MM.1S (cell line): ENCODE results near the gene UQCC2.

ENCODE experiments used
- CTCF ChIP-seq: fragments of 300-600 bp; sonication (generic); IDR thresholded peaks from 2 replicates; pipeline ENCODE4 v1.5.1; 2016; ENCODE audit warnings: antibody characterized with exemption, low read length, mixed read lengths
- EZH2phosphoT487 ChIP-seq: fragments of 300-600 bp; sonication (generic); IDR thresholded peaks from 2 replicates; pipeline ENCODE4 v1.6.1; 2018; ENCODE audit warnings: antibody characterized with exemption, low read length

GRCh38 chr6:33694401-33694931, 17.0 kb downstream of the UQCC2 start:
- TF ChIP-seq CTCF (no peak), EZH2phosphoT487 (no peak)
